Endothelial cell (in vitro differentiated cells): Measurements from ENCODE around the gene EFNB3. TPM values are rescaled to one million over a fixed set of nuclear protein-coding genes. Genes with fewer than 3 reads are reported as not detected.

Source experiments
- DNase-seq: peaks from one replicate; pipeline ENCODE4 v3.0.0; 2021; ENCODE audit warnings: low spot score
- H3K27ac Mint-ChIP-seq: one replicate; pipeline ENCODE4 v1.8.0; 2021; ENCODE audit warnings: mixed read lengths, inconsistent platforms; ENCODE audit not compliant: unreplicated experiment
- H3K27me3 Mint-ChIP-seq: one replicate; pipeline ENCODE4 v1.8.0; 2021; ENCODE audit warnings: mild to moderate bottlenecking, moderate library complexity, mixed read lengths, inconsistent platforms; ENCODE audit not compliant: unreplicated experiment
- H3K36me3 Mint-ChIP-seq: one replicate; pipeline ENCODE4 v1.8.0; 2021; ENCODE audit warnings: mild to moderate bottlenecking, low read depth, mixed read lengths, inconsistent platforms; ENCODE audit not compliant: unreplicated experiment
- H3K4me1 Mint-ChIP-seq: one replicate; pipeline ENCODE4 v1.8.0; 2021; ENCODE audit warnings: mild to moderate bottlenecking, mixed read lengths, inconsistent platforms; ENCODE audit not compliant: unreplicated experiment
- H3K4me3 Mint-ChIP-seq: one replicate; pipeline ENCODE4 v1.8.0; 2021; ENCODE audit warnings: mild to moderate bottlenecking, mixed read lengths, inconsistent platforms; ENCODE audit not compliant: unreplicated experiment
- H3K9me3 Mint-ChIP-seq: one replicate; pipeline ENCODE4 v1.8.0; 2021; ENCODE audit warnings: mixed read lengths, inconsistent platforms; ENCODE audit not compliant: unreplicated experiment
- total RNA-seq: library from RNA; stranded (reverse); fragmentation: NEBNext Ultra II Directional; extraction: Animal tissue kit (Norgen Biotek cat#: 25700); gene quantifications from one replicate; pipeline ENCODE4 v1.2.1, GENCODE V29; 2021; ENCODE audit not compliant: unreplicated experiment
- TF ChIP-seq, protein P1 (sequence below): fragments of 200-600 bp; sonication (generic); IDR thresholded peaks from one replicate; pipeline ENCODE4 v1.5.0; 2021; ENCODE audit warnings: antibody characterized with exemption; ENCODE audit not compliant: unreplicated experiment

EFNB3 gene
- total RNA-seq, 1 donor from 2014 or later: 61.9 TPM

DNA sequence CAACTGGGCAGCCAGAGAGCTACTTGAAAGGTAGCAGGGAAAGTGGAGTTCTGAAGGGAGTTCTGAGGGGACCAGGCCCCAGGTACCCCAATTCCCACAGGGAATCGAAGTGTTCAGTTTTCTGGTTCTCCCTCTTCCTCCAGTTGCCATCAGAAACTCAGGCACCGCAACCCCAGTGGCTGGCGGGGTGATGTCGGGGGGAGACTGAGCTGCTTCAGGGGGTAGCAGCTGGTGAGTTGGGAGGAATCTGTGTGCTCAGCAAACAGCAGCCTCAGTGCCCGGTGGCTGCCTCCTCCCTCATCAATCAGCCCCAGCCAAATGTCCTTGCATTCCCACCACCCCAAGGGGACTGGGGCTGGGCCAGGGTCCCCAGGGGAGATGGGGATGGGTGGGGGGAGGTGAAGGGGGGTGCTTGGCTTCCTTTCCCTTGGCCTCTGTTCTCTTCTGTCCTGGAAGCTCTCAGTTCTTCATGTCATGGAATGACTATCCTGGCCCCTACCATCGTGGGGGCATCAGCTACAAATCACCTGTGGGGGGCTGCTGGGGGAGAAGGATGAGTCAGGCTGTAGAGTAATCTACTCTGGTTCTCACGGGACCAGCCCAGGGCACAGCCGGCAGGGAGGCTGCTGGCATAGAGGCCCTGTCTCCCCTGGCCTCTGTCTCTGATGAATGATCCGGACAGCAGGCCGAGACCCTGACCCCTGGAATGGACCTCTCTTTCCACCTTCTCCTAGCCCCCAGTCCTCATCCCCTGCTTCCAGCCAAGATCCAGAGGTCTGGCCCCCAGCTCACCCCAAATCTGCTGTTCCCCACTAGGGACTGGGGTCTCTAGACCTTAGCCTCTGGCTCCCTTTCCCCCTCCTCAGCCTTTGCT lies 10.0 kb downstream of the EFNB3 start:
- Mint-ChIP-seq H3K4me1 (peaks cover 41% of the 10 kb centered on the region), H3K36me3 (peaks cover 11% of the 10 kb centered on the region), H3K27ac (no peak overlapping the region), H3K4me3 (peak overlapping the region; percentile 25), H3K27me3 (peaks cover 11% of the 10 kb centered on the region), H3K9me3 (no peaks in the 10 kb centered on the region)
- TF ChIP-seq, protein P1, sequence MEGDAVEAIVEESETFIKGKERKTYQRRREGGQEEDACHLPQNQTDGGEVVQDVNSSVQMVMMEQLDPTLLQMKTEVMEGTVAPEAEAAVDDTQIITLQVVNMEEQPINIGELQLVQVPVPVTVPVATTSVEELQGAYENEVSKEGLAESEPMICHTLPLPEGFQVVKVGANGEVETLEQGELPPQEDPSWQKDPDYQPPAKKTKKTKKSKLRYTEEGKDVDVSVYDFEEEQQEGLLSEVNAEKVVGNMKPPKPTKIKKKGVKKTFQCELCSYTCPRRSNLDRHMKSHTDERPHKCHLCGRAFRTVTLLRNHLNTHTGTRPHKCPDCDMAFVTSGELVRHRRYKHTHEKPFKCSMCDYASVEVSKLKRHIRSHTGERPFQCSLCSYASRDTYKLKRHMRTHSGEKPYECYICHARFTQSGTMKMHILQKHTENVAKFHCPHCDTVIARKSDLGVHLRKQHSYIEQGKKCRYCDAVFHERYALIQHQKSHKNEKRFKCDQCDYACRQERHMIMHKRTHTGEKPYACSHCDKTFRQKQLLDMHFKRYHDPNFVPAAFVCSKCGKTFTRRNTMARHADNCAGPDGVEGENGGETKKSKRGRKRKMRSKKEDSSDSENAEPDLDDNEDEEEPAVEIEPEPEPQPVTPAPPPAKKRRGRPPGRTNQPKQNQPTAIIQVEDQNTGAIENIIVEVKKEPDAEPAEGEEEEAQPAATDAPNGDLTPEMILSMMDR: no peak
- no peak for DNase-seq

DNA sequence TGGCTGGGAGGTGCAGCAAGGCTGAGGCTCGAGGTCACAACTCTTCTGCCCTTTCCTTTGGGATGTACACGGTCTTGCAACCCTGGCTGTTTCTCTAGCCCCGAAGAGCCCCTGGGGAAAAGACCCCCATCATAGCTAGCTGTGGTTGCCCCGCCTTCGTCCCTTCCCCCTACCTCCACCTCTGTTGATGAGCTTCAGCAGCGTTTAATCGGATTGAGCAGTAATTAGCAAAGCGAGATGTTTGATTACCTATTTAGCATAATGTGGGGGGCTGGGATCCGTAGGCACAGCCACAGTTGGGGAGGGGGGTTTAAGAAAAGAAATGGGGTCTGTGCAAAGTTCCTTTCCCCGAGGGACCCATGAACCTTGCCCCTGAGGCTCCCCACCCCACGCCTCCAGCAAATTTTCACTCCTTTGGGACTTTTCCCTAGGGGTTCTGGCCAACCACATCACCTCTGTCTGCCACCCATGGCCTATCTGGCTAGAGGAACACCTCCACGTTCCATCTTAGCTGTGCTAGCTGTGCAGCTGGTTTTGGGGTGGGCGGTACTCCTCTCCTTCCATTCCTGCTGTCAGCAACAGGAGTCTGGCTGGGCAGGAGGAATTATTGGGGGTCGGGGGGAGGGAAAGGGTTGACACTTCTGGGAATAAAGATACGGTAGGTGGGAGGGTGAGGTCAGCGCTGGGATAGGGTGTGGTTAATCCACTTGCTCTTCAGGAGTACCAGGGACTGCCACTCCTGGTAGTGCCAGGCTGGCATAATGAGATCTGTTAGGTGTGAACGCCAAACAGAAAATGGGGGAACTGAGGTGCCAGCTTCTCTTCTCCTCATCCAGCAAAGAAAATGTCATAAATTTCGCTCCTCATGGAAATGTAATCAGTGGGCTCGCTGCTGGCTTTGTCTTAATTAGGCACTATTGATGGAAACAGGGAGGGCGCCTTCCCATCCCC lies 11.2 kb downstream of the EFNB3 start:
- H3K4me3 Mint-ChIP-seq: peak overlapping the region; percentile 90
- H3K27me3 Mint-ChIP-seq: peaks cover 6% of the 10 kb centered on the region
- no peaks in the 10 kb centered on the region for H3K9me3 Mint-ChIP-seq
- DNase-seq: no peak
- H3K36me3 Mint-ChIP-seq: peaks cover 4% of the 10 kb centered on the region
- TF ChIP-seq, protein P1: no peak
- H3K4me1 Mint-ChIP-seq: peaks cover 38% of the 10 kb centered on the region
- H3K27ac Mint-ChIP-seq: peak overlapping the region; percentile 74

DNA sequence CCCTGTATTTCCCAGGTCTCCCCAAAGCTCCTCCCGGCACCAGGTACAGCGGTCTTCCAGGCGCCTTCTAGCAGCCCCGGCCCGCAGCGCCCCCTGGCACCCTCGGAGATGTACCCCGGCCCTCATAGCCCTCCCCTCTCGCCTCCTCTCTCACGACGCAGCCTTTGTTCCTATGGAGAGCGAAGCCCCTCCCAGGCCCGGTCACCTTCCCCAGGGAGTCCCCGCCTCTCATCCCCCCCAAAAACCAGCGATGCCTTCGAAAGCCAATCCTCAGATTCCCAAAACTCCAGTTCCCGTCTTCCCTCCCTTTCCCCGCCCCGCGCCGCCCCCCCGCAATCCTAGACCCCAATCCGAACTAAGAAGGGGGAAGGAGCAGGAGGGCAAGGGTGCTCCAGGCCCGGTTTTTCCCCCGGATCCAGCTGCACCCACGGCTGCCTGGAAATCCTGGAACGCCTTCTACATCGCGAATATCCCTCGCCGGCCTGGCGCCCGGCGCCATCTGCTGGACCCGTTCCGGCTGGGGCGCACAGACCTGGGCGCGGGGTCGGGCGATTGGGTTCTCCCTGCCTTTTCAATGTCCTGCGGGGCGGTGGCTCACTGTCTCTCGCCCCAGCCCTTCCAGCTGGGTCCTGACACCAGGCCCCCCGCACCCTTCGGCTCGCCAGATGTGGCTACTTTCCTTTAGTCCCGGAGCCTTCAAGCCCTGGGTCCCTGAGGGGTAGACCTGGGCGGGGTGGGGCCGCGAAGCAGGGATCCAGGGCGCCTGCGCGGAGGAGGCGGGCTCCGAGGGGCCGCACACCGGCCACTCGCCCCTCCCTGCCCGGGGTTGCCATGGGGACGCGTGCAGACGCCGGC lies 12.1 kb downstream of the EFNB3 start, which contains the start of gene DNAH2:
Gene DNAH2, plus strand, starts transcription at position 844 of the 855 bp plus-strand sequence. CDS start 1,991 bp downstream, outside the sequence.
- Mint-ChIP-seq H3K27me3 (peaks cover 2% of the 10 kb centered on the region), H3K4me1 (peaks cover 38% of the 10 kb centered on the region), H3K4me3 (peak within 1 kb of the TSS; percentile 90), H3K27ac (peak within 1 kb of the TSS; percentile 74), H3K9me3 (no peaks in the 10 kb centered on the region), H3K36me3 (no peaks in the 10 kb centered on the region)
- peak; percentile 90 for DNase-seq
- TF ChIP-seq, protein P1: peak; percentile 23

DNA sequence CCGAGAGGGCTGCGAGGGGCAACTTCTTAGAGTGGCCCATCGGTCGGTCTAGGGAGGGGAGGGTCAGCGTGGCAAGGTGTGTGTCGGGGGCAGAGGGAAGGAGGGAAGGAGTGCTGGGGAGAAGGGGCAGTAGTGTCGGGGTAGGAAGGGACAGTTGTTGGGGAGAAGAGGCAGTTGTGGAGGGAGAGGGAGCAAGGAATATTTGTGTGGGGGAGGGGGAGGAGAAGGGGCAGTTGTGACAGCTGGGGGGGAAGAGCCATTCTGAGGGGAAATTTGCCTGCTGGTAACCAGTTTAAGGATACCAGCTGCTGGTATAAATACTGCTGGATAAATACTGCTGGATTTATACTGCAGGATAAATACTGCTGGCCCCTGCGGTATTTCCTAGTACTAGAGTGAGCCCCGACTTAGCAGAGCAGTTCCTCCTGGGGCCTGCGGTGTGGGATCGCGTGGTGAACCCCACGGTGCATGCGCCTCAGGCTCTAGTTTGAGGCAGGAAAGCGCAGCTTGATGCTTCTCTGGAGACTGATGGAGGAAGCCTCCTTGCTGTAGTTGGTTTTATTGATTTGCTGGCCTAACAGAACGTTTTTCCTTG lies 12.9 kb downstream of the EFNB3 start:
- H3K27me3 Mint-ChIP-seq: peaks cover 2% of the 10 kb centered on the region
- peaks cover 33% of the 10 kb centered on the region for H3K4me1 Mint-ChIP-seq
- TF ChIP-seq, protein P1: no peak
- H3K4me3 Mint-ChIP-seq: peak overlapping the region; percentile 84
- peak overlapping the region; percentile 52 for H3K27ac Mint-ChIP-seq
- H3K9me3 Mint-ChIP-seq: no peaks in the 10 kb centered on the region
- no peaks in the 10 kb centered on the region for H3K36me3 Mint-ChIP-seq
- no peak for DNase-seq
